NCI-H446 (cell line): ENCODE measurements around the gene ENTPD2.

ENCODE experiments used
- DNase-seq, 2 experiments: peaks; one replicate each; lab custom pipeline; 2025; lab: John Stamatoyannopoulos, UW

The ENTPD2 gene

DNA sequence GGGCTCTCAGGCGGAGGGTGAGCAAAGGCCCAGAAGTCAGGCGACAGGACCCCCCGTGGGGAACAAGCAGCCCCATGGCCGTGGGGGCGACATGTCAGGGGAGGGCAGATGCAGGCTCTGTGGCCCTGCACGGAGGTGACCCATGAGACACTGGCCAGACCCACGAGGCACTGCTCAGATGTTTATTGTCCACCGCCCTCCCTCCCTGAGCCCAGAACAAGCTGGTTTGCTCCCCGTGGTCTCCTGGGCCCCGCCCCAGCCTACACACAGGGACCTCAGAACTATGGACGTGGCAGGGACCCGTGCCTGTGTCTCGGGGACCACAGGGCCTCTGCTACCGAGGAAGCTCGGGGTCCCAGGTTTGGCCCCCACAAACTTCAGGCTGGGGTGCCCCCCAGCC, 23.9 kb downstream of the ENTPD2 start:
- no peak for DNase-seq

DNA sequence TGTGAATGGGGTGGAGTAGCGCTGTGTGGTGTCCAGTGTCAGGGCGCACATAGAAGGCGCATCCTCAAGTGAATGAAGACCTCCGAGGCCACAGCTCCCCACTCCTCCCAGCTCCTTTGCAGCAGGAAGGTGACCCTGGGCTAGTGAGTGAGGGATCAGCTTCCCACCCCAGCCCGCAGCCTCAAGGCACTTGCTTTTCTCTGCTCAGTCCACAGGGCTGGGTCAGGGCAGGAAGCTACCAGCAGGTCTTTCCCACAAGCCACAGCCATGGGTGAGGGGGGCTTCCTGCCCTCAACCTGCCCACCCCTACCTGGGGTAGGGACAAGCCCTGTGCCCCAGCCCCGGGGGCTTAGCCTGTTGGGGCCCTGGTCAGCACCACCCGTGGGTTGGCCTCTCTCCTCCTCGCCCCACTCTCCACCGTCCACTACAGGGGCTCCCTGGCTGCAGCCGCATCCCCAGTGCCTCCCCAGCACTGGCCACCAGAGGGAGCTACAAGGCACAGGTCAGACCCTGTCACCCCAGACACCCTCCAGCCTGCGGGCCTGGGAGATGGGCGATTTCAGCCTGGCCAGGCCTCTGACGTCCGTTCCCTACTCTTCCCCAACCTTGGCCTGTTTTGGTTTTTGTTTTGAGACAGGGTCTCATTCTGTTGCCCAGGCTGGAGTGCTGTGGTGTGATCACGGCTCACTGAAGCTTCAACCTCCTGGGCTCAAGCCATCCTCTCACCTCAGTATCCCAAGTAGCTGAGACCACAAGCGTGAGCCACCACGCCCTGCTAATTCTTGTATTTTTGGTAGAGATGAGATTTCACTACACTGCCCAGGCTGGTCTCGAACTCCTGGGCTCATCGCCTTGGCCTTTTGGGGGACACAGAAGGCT, 24.6 kb downstream of the ENTPD2 start:
- DNase-seq, result peak in 1 of 2 experiments; percentile 33

DNA sequence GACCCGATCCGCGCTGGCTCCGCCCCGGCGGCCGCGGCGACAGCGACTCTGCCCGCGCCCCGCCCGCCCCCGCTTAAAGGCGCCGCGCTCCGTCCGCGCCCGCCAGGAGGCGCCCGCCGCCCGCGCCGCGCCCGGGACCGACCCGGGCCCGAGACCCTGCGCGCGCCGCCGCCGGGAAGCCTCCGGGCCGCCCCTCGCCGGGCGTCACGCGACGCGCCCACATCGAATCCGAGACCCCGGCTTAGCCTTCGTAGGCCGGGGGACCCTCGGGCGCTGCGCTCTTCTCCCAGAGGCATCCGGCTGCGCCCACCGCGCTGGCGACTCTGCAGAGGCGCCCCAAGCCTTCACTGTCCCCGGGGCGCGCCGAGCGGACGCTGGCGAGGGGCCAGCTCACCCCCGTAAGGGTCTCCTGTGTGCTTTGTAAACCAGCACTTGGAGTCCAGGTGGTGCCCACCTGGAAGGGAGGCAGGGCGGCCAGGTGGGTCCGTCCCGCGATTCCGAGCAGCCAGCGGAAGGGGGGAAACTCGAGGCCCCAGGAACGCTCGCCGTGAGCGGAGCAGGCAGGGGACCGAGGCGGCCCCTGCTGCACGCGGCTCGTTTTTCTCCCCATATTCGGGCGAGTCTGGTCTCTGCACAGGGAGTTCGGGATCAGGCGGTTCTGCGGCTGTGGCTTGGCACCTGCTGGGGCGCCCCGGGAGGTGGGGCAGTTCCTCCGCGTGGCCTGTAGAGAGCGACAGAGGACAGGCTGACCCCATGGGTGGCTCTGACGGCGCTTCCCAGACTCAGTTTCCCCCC, 25.4 kb downstream of the ENTPD2 start:
- DNase-seq, result peak in 1 of 2 experiments; percentile 60

DNA sequence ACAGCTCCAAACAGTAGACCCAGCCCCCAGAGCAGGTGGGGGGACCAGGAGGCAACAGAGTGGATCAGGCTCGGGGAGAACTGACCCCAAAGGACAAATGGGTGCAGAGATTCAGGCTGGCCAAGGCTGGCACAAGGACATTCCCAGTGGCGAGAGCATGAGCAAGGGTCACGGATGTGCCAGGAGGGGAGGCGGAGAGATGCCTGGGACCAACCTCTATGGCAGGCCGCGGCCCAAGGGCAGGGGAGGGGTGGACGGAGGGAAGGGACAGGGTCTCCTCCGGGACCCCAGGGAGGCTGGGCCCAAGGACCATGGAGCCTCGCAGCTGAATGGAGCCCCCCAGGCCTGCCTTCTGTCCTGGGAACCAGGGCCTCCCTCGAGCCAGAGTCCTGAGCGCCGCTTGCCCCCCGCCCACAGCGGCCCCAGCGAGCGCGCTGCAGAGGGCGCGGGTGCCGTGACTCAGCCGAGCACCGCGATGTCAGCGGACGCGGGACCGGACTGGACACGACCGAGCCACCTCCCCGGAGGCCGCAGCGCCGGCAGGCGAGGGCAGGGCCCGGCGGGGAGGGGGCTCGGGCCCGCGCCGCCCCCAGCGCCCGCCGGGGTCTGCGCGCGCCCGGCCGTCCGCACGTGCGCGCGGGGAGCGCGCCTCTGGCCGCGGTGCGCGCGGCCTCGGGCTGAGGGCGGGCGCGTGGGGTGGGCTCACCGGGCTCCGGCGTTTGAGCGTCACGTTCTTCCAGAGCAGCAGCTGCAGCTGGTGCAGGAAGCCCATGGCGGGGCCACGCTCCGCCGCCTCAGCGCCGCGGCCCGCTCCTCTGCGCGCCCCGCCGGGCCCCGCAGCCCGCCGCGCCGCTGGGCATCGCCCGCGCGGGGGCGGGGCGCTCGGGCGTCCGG, 26.2 kb downstream of the ENTPD2 start, which contains the start of gene ABCA2:
TSS of gene ABCA2 (minus strand) at position 869 of the 894 bp plus-strand sequence. CDS start at position 772, 97 bp downstream.
- DNase-seq, result no peak

DNA sequence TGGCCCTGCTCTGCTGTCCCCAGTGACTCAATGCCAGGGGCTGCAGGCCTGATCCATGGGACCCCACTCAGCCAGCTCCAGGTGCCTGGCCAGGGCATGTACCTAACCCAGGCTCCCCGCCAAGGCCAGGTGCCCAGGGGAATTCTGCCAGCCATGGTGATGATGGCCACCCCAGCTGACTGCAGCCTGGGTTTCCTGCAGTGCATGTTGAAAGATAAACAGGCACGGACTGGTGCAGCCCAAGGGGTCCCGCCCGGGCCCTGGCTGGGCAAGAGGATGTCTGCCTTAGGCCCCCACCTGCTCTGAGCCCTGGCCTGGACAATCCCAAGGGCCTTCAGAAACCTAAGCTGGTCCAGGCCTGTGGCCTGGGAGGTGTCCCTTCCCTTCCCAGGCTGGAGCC, 27.0 kb downstream of the ENTPD2 start:
- DNase-seq, result no peak

DNA sequence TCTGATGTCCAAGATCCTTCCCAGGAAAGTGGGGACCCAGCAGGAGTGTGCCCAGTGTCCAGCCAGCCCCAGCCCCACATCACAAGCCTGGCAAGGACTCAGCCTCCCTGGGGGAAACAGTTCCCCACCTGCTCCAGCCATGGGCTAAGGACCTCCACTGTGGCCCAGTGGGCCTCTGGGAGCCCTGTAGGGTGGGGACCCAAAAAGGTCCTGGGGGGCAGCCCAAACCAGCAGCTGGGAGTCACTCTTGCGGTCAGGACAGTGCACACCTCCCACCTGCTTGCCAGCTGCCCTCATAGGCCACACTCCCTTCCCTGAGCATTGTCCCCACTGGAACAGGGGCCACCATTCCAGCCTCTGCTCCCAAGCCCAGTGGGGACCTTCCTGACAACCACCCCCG, 27.5 kb downstream of the ENTPD2 start:
- DNase-seq, result no peak

DNA sequence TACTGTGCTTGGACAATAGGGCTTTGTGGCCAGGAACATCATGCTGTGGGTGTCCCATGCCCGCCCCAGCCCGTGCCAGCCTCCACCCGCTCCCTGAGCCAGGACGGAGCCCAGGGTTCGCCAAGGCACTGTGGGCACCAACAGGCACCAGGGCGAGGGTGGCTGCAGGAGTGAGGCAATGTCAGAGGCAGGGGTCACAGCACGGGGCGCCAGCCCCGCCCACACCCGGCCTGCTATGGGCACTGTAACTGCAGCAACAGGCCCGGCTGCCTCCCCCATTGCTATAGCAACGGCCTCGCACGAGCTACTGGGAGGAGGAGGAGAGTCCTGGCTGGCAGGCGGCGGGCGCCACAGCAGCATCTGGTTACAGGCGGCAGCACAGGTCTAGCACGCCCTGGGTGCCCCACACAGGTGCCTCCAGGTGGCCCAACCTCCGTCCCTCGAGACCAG, 28.3 kb downstream of the ENTPD2 start:
- DNase-seq, result no peak

DNA sequence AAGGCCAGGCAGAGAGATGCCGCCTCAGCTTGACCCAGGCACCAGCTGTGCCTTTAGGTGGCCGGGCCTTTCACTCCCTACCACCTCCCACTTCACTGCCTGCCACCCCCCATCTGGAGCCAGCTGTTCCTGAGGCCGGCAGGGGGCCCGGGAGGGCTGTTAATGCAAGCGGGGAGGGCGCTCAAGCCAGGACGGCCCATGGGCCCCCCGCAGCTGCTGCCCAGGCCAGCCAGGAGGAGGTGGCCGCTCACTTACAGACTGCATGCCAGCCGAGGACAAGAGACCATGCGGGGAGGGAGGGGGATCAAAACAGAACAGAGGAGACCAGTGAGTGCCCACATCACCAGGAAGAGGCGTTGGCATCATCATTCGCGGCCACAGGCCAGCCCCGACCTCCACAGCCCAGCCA, 30.3 kb downstream of the ENTPD2 start:
- no peak for DNase-seq

DNA sequence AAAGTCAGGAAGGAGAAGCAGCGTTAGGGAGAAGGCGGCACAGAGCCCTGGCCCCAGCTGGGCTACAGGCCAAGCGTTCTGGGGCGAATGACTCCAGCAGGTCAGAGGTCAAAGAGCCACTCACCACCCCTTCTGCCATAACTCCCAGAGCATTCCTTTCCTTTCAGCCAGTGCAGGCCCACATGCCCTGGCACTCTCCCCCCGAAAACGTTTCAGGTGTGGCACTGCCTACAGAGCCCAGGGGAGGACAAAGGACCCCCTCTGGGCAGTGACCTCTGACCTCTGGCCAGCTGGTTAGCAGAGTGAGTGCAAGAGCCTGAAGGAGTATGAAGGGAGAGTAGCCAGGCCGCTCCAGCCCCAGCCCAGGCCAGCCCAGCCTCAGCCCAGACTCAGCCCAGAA, 30.7 kb downstream of the ENTPD2 start:
- no peak for DNase-seq

DNA sequence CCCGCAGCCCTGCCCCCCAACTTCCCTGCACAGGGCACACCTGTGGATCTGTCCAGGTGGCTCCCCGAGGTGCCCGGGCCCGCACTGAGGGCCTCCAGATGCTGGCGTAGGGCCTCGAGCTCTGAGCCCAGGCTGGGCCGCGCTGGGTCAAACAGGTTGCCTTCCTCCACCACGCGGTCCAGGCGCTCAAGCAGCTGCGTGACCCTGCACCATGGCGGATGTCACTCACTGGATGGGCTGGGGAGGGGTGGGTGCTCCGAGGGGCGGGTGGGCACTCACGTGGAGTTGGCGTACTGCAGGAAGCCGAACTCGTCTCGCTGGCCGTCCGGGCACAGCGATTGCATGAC, 31.2 kb downstream of the ENTPD2 start:
- DNase-seq, result no peak

DNA sequence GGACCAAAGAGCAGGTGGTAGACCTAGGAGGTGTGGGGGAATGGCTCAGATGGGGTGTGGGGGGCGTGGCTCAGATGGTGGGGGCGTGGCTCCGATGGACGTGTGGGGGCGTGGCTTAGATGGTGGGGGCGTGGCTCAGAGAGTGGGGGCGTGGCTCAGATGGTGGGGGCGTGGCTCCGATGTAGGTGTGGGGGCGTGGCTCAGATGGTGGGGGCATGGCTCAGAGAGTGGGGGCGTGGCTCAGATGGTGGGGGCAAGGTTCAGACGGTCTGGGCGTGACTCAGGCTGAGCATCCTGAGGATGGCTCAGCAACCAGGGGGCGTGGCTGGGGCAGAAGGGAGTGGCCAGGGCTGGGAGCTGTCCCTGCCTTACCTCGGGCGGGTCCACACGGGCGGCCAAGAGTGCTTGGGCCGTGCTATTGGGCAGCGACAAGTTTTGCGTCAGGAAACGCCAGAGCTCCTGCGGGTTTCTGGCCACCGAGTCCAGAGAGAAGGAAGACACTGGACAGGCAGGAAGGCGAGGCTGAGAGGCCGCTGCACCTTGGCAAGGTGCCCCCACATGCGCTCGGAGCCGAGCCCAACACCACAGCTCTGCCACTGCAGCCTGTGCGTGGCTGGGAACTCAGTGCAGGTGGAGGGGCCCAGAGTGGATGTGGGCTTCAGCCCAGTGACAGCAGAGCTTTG, 31.7 kb downstream of the ENTPD2 start:
- DNase-seq, result peak in 1 of 2 experiments; percentile 23

DNA sequence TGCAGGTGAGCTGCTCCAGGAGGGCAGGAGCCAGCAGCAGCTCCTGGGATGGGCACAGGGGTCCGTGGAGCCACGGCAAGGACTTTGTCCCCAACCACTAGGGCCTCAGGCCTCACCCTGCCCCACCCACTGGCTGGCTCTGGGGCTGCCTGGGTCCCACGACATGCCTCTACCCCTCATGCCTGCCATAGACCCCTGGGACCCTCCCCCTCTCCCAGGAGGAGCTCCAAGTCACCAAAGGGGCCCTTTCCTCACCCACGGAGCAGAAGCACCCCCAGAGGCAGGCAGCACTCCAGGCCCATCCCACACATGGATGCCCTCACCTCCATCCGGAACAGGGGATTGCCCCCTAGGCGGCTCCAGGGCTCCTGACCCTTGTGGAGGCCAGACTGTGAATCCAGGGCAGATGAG, 32.3 kb downstream of the ENTPD2 start:
- no peak for DNase-seq

DNA sequence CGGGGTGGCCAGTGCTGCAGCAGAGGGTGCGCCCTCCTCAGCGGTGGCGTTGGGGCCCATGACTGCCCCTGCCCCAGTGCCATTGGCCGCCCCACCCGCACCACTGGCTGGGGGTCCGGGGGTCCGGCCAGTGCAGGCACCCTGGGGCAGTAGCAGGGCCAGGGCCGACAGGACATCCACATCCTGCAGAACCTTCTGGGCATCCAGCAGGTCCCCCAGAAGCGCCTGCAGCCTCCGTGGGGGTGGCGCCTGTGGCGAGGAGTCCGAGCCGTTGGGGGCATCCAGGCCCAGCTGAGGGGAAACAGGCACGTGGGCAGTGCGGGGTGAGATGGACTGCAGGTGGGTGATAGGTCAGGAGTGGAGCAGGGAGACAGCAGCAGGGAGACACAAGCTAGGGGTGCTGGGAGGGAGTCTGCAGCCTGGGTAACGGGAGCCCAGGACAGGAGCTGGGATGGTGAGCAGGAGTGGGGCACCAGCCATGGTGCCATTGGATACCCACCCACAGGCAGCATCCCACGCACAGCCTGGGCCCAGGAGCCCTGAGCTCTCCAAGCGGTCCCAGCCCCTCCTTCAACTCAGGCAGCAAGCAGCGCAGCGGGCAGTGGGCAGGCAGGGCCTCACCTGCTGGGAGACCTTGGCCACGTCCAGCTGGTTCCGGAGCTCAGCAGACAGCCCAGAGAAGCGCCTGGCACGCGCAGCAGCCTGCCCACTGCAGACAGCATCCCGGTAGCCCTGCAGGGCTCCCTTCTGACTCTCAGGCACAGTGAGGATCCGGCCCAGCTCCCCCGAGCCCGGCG, 32.9 kb downstream of the ENTPD2 start:
- DNase-seq, result no peak

DNA sequence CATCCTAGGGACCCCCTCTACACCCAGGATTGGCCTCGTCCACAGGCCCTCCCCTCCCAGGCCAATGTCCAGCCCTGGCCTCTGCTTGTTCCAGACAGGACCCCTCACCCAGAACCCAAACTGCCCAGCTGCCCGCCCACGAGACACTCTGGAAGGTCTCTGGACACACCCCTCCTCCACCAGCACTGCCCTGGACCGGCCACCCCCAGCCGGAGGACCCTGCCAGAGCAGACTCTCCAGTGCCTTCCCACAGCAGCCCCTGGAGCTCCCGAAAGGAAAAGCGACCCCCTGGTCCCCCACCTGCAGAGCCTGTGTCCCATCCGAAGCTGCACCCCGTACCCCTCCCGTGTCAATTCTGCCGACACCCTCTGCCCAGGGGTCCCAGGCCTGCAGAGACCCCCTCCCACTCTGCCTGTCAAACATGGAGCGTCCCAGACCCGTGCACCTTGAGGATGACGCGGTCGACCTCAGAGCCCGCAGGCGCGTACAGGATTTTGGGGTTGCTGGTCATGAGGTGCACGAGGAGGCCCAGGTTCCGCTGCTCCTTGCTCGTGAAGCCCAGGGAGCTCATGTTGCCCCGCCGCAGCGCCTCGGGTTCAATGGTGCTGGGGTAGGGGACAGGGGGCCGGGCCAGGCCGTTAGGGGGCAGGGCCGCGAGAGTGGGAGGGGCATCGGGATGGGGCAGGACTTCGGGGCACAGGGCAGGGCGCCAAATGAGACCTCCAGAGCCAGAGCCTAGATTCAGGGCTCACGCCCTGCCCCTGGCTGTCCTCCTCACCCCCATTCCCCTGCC, 33.8 kb downstream of the ENTPD2 start:
- DNase-seq, result no peak

DNA sequence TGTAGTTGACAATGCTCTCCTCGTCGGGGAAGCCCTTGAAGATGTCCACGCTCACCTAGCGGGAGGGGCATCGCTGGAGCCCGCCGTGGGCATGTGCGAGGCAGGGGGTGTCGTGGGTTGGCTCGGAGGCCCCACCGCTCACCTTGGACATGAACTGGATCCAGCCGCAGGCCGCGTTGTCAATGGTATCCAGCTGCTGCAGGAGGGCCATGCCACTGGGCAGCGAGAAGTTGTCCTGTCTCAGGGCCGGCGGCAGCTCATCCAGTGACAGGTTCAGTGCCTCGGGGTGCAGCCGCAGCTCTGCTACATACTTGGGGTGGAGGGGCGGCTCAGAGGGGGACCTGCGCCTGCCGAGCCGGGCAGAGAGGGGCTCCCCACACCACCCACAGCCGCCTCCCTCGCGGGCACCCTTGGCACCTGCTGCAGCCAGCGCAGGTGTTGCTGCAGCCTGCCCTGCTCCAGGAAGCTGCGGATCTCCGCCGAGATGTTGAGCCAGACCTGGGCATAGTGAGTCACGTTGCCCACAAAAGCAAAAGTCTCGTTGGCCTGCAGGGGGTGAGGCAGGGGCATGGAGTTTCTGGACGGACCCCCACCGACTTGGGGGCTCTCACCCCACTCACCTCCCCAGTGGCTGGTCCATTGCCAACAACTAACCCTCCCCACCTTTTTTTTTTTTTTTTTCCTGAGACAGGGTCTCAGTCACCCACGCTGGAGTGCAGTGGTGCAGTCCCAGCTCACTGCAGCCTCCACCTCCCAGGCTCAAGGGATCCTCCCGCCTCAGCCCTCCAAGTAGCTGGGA, 34.9 kb downstream of the ENTPD2 start:
- no peak for DNase-seq

DNA sequence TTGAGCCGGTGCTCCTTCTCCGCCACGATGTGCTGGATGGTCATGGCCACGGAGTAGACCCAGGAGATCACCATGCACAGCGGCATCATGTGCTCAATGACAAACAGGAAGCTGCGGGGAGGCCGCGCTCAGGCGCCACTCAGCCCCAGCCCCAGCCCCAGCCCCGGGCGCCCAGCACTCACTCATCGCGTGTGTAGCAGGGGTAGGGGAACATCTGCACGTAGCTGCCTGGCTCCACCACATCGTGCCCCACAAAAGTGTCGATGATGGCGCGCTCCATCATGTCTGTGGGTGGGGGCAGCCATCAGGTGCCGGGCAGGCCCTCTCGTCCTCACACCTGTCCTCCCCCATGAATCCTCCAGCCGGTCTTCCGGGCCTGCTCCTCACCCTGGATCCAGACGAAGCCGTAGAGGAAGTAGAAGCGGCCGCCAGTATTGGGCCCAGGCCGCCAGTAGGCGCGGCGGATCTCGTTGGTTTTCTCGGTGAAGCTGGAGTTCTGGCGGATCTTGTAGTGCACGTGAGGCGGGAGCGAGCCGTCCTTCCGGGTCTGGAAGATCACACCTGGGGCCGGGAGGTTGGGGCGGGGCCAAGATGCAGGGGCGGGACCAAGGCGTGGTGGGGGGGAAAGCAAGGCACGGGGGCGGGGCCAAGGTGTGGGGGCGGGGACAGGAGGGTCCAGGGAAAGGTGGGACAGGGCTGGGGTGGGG, 35.9 kb downstream of the ENTPD2 start:
- DNase-seq, result no peak

DNA sequence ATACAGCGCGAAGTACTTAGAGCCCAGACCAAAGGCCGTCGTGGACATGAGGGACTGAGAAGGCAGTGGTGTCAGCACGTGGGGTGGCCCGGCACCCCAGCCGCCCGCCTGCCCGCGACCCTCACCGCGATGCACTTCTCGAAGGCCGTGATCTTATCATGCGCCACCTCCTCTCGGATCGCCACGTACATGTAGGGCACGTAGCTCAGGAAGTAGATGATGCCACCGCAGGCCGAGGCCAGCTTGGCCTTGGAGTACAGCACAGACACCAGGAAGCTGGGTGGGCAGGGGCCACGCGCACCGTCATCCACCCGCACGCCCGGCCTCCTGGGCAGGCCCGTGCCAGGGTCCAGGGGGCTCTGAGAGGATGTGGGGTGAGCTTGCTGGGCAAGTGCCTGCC, 36.8 kb downstream of the ENTPD2 start:
- DNase-seq, result no peak

DNA sequence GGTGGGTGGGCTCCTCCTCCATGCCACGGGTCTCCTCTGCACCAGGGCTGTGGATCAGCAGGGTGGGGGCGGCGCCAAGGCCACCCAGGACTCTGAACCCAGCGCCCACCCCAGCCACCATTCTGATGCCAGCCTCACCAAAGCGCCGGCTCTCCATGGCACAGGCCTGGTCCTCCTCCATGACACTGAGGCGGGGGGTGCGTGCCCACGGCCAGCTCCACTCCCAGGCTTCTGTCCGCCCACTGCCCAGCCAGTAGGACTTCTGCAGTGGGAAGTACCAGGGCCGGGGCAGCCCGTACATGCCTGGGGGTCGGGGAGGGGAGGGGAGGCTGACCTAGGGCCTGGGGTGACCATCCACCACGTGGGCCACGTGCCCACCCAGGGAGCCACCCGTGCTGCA, 37.4 kb downstream of the ENTPD2 start:
- no peak for DNase-seq
